HG02973 (cell line): Measurements from ENCODE around the gene OR9Q1.
"Not testable (repeated sequence)": the region's sequence is repeated elsewhere in the genome, so short reads cannot be mapped to it uniquely, and the experiment has no call there.

Experiments used
- ATAC-seq: cut with Tn5 transposase; IDR thresholded peaks from one replicate; pipeline ENCODE4 v1.9.1; 2021; ENCODE audit warnings: moderate library complexity; ENCODE audit not compliant: unreplicated experiment

OR9Q1 gene

GRCh38 chr11:58023435-58023931, at the start of gene OR9Q1:
Gene OR9Q1 (plus strand): TSS chr11:58023881. CDS start chr11:58179445, 155,564 bp downstream.
- ATAC-seq, result no peak

- ATAC-seq, result no peak
Measured at GRCh38 chr11:57974132-57974531, 49.5 kb upstream of the OR9Q1 start.

- ATAC-seq, result no peak
Measured at GRCh38 chr11:57974848-57975601, 48.7 kb upstream of the OR9Q1 start.

GRCh38 chr11:57977709-57978108, 46.0 kb upstream of the OR9Q1 start:
- no peak for ATAC-seq

GRCh38 chr11:57978686-57979531, 44.8 kb upstream of the OR9Q1 start:
- no peak for ATAC-seq

GRCh38 chr11:57979532-57980079, 44.1 kb upstream of the OR9Q1 start:
- ATAC-seq, result no peak

GRCh38 chr11:57980201-57980600, 43.5 kb upstream of the OR9Q1 start:
- no peak for ATAC-seq

GRCh38 chr11:57981536-57981935, 42.1 kb upstream of the OR9Q1 start:
- no peak for ATAC-seq

GRCh38 chr11:57982776-57983175, 40.9 kb upstream of the OR9Q1 start:
- ATAC-seq, result no peak

- ATAC-seq, result no peak
Measured at GRCh38 chr11:57983191-57983590, 40.5 kb upstream of the OR9Q1 start.

GRCh38 chr11:57999523-57999922, 24.2 kb upstream of the OR9Q1 start:
- ATAC-seq, result not testable (repeated sequence)

GRCh38 chr11:58000021-58000420, 23.7 kb upstream of the OR9Q1 start:
- ATAC-seq, result not testable (repeated sequence)

- ATAC-seq, result no peak
Measured at GRCh38 chr11:58000699-58001098, 23.0 kb upstream of the OR9Q1 start.

- no peak for ATAC-seq
Measured at GRCh38 chr11:58003036-58003435, 20.6 kb upstream of the OR9Q1 start.

- no peak for ATAC-seq
Measured at GRCh38 chr11:58003591-58003990, 20.1 kb upstream of the OR9Q1 start.

GRCh38 chr11:58004664-58005063, 19.0 kb upstream of the OR9Q1 start:
- ATAC-seq, result no peak

- ATAC-seq, result no peak
Measured at GRCh38 chr11:58006940-58007339, 16.7 kb upstream of the OR9Q1 start.

- no peak for ATAC-seq
Measured at GRCh38 chr11:58011771-58012170, 11.9 kb upstream of the OR9Q1 start.

GRCh38 chr11:58024601-58025091, 965 bp downstream of the OR9Q1 start:
- ATAC-seq, result no peak

GRCh38 chr11:58027341-58027740, 3.7 kb downstream of the OR9Q1 start:
- ATAC-seq, result no peak

- no peak for ATAC-seq
Measured at GRCh38 chr11:58028687-58029411, 5.2 kb downstream of the OR9Q1 start.
